HG03457 (cell line): ENCODE data around the gene ESRRG.
"Not testable (repeated sequence)": the region's sequence is repeated elsewhere in the genome, so short reads cannot be mapped to it uniquely, and the experiment has no call there.

Source experiments
- ATAC-seq: cut with Tn5 transposase; IDR thresholded peaks from one replicate; pipeline ENCODE4 v1.9.1; 2021; ENCODE audit warnings: moderate number of reproducible peaks; ENCODE audit not compliant: unreplicated experiment

The ESRRG gene

GRCh38 chr1:216576234-216576937, 146.8 kb downstream of the ESRRG start:
- ATAC-seq, result no peak

DNA sequence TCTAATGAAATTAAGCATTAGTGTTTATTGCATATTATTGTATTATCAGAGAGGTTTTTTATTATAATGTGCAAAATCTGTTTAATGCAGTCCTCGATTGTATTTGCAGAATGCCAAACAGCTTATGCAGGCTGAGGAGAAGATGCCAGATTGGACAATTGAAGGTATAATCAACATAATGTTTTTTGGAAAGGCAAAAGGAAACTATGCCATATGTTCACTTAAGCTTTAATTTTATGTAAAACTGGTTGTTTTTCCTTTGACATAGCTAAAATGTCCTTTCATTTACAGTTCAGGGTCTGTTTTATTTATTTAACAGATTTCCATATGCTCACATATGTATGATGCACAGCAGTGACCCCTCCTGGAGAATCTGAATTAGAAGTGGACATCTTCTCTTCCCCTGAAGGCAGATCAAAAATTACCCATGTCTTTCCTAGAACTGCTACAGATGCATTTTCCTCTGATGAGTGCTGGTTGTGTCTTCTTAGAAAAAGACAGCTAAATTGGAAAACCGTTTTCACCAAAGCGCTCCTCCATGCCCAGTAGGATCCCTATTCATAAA, 156.5 kb downstream of the ESRRG start:
- no peak for ATAC-seq

DNA sequence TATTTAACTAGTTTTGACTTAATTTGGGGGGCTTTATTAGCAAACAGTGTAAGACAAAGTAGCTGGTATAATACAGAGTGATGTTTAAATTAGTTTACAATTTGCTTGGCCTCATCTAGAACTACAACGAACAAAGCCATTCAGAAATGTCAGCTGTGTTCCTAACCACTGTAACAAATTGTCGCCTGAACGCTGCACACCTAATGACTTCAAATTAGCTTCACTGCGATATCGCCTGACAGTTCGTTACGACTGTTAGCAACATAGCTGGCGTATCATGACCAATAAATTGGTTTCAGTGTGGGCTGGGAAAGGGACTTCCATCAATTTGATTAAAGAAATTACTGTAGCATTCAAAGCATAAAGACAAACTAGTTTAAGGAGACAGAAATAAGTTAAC, 160.1 kb downstream of the ESRRG start:
- no peak for ATAC-seq

DNA sequence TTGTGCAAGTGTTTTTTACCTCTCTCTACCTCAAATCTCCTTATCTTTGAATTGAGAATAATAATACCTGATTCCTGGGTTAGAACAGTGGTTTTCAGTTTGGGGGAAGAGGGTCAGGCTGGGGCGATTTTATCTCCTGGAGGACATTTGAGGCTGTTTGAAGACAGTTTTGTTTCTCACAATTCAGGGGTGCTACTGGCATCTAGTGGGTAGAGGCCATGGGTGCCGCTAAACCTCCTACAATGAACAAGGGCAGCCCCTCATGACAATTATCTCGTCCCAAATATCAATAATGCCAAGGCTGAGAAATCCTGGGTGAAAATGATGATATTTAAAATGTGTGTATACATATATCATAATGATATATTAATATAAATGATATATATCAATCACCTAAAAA, 160.8 kb downstream of the ESRRG start:
- ATAC-seq, result no peak

GRCh38 chr1:216560527-216560926, 162.7 kb downstream of the ESRRG start:
- no peak for ATAC-seq

GRCh38 chr1:216559359-216559758, 163.9 kb downstream of the ESRRG start:
- ATAC-seq, result no peak

DNA sequence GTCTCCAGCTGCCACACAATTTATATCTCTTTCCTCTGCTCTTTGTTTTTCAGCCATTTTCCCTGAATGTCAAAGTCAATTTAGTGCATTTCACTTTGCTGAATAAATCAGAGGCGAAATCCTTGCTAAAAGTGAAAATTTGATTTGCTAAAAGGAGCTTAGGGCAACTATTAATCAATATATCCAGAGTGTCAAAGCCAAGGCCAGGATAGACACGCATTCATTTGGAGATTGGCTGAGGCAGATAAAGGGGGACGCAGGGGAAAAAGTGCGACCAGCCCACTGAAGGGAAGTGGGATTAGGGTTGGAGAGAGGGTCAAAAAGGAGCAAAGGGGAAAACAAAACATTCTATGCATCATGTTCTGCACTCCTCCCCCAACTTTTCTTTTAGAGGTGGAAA, 167.6 kb downstream of the ESRRG start:
- ATAC-seq, result no peak

- ATAC-seq, result no peak
Observed at GRCh38 chr1:216554934-216555333, 168.3 kb downstream of the ESRRG start.

DNA sequence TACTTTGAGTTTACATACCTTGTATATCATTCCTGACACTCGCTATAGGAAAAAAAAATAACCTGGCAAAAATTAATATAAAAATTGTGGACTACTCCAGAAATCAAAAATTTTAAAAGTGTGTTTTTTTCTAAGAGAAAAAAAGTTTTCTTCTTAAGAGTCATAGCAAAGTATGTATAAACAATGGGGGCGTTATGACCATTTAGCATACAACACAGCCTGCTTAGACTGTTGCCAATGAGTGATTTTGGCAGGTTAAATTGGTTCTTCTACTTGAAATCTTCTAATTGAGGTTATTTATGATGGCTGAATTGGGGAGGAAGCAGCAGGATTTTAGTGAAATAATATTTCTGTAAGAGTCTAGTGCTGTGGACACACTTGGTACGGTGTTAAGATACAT, 169.5 kb downstream of the ESRRG start:
- ATAC-seq, result no peak

DNA sequence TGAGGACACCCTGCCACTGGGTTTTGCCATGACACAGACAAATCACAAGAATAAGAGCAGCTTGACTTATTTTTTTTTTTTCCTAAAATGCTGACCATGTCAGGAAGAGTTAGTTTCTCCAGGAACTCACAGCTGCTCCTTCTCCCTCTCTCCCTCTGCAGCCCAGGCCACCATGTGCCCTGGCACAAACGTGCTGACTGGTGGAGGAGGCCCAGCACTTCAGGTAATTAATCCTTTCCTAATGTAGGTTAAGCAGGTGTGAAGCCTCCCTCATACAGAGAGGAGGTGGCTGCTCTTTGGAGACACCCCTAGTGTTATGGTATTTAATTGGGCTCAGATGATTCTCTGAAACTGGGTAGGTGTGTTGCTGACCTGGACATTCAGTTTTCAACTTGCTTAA, 170.2 kb downstream of the ESRRG start:
- no peak for ATAC-seq

GRCh38 chr1:216549796-216550195, 173.4 kb downstream of the ESRRG start:
- no peak for ATAC-seq

- ATAC-seq, result no peak
Observed at GRCh38 chr1:216542741-216543140, 180.5 kb downstream of the ESRRG start.

- ATAC-seq, result no peak
Observed at GRCh38 chr1:216542263-216542662, 181.0 kb downstream of the ESRRG start.

- no peak for ATAC-seq
Observed at GRCh38 chr1:216535751-216536150, 187.5 kb downstream of the ESRRG start.

- no peak for ATAC-seq
Observed at GRCh38 chr1:216535059-216535458, 188.2 kb downstream of the ESRRG start.

GRCh38 chr1:216533776-216534175, 189.5 kb downstream of the ESRRG start:
- no peak for ATAC-seq

DNA sequence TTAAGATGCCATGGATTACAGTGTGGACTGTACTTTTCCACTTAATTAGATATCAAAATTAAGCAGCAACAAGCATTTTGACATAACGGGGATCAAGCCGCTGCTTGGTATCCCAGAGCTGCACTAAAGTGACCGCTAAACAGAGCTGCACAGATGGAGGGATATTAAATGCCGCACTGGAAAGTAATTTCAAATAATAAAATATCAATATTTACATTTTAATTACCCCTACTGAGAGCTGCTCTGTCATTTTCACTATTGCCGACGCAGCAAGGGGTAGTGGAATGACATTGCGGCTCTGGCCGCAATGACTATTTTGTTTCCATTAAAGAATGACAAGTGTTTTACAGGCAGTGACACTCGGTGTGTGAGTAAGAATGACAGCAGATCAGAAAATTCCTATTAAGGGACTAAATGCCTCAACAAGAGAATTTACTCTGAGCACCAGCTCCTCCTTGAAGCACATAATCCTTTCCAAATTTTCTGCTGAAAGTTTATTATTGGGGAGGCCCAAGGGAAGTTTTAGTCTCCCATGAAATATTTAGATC, 190.9 kb downstream of the ESRRG start:
- ATAC-seq, result no peak

GRCh38 chr1:216531263-216532239, 191.7 kb downstream of the ESRRG start:
- ATAC-seq, result no peak

GRCh38 chr1:216529851-216530250, 193.4 kb downstream of the ESRRG start:
- not testable (repeated sequence) for ATAC-seq

DNA sequence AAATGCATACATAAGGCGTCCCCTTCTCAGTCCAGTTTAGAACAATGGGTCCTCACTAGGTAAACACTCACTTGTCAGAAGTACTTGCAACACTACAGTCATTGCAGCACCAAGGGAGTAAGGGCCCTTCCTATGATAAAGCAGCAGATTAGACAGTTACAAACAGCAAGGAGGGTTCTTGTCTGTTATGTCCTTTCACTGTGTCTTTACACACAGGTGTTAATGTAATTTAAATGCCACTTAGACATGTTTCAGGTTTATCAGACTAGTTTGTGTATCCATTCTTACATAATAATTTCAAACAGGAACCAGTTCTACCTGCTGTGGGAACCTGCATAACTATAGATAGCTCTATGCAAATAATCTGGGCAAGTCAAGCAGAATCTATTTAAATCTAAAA, 194.4 kb downstream of the ESRRG start:
- peak; percentile 85 for ATAC-seq

DNA sequence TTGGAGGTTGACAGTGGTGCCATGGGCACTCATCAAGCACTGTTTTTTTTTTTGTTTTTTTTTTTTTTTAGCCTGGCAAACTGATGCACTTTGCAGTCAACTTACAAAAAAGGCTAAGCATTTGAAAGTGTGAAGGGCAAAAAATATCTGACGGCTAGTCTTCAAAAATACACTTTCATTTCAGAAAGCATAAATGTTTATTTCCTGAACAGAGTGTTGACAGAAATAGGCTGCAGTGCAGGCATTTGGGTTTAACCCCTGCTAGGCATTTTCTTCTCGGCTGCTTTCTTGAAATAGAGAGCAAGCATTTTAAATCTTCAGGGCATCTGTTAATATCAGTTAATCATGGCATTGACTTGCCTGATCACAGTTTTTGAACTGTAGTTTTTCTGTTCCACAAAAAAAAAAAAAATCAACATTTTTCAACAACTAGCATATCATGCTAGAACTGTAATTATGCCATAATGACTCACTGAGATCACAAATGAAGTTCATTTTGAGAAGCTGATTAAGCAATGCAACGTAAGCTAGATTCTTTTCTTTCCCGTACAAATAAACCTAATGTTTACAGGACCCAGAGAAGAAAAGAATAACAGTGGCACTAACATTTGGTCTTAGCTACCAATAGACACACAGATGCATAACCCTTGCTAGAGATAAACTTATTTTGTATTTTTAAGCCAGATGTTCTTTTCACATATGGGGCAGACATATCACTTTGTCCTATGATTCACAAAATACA, 199.6 kb downstream of the ESRRG start:
- no peak for ATAC-seq
